ENCODE data around the gene MFAP3L.
A peak's percentile ranks its signal among the peaks of the same experiment; 100 is the strongest.

MFAP3L gene

GRCh38 chr4:170025523-170026252, 507 bp downstream of the MFAP3L start:
- Histone ChIP-seq H3K27me3 (ENCODE audit: insufficient read depth, low read length) (no peaks in the 10 kb centered on the region), H3K36me3 (ENCODE audit: insufficient read depth, low read length) (no peaks in the 10 kb centered on the region), H3K27ac (ENCODE audit: low read depth, low read length) (no peak overlapping the region), H2AFZ (ENCODE audit: low read length, unreplicated experiment) (peak overlapping the region; percentile 94), H3K79me2 (ENCODE audit: control insufficient read depth, insufficient read depth, low read length, unreplicated experiment) (no peaks in the 10 kb centered on the region), H3K4me1 (ENCODE audit: control insufficient read depth, insufficient read depth, low read length, unreplicated experiment) (no peaks in the 10 kb centered on the region), H3K4me3 (ENCODE audit: low read depth, low read length) (peak overlapping the region; percentile 96)

GRCh38 chr4:170022211-170022610, 4.0 kb downstream of the MFAP3L start:
- H3K27me3 ChIP-seq (ENCODE audit: insufficient read depth, low read length), result no peaks in the 10 kb centered on the region
- no peaks in the 10 kb centered on the region for H3K4me1 ChIP-seq (ENCODE audit: control insufficient read depth, insufficient read depth, low read length, unreplicated experiment)
- H3K36me3 ChIP-seq (ENCODE audit: insufficient read depth, low read length), result no peaks in the 10 kb centered on the region
- no peak overlapping the region for H3K4me3 ChIP-seq (ENCODE audit: low read depth, low read length)
- no peaks in the 10 kb centered on the region for H3K79me2 ChIP-seq (ENCODE audit: control insufficient read depth, insufficient read depth, low read length, unreplicated experiment)
- H3K27ac ChIP-seq (ENCODE audit: low read depth, low read length), result no peak overlapping the region
- no peak overlapping the region for H2AFZ ChIP-seq (ENCODE audit: low read length, unreplicated experiment)

GRCh38 chr4:170017252-170017651, 8.9 kb downstream of the MFAP3L start:
- H3K4me1 ChIP-seq (ENCODE audit: control insufficient read depth, insufficient read depth, low read length, unreplicated experiment), result no peaks in the 10 kb centered on the region
- no peak overlapping the region for H3K27ac ChIP-seq (ENCODE audit: low read depth, low read length)
- no peaks in the 10 kb centered on the region for H3K79me2 ChIP-seq (ENCODE audit: control insufficient read depth, insufficient read depth, low read length, unreplicated experiment)
- H3K36me3 ChIP-seq (ENCODE audit: insufficient read depth, low read length), result no peaks in the 10 kb centered on the region
- H3K27me3 ChIP-seq (ENCODE audit: insufficient read depth, low read length), result no peaks in the 10 kb centered on the region
- H2AFZ ChIP-seq (ENCODE audit: low read length, unreplicated experiment), result no peak overlapping the region
- H3K4me3 ChIP-seq (ENCODE audit: low read depth, low read length), result no peak overlapping the region

GRCh38 chr4:170015285-170015684, 10.9 kb downstream of the MFAP3L start:
- H3K27me3 ChIP-seq (ENCODE audit: insufficient read depth, low read length), result no peaks in the 10 kb centered on the region
- no peak overlapping the region for H3K27ac ChIP-seq (ENCODE audit: low read depth, low read length)
- H3K79me2 ChIP-seq (ENCODE audit: control insufficient read depth, insufficient read depth, low read length, unreplicated experiment), result no peaks in the 10 kb centered on the region
- H2AFZ ChIP-seq (ENCODE audit: low read length, unreplicated experiment), result no peak overlapping the region
- no peak overlapping the region for H3K4me3 ChIP-seq (ENCODE audit: low read depth, low read length)
- H3K4me1 ChIP-seq (ENCODE audit: control insufficient read depth, insufficient read depth, low read length, unreplicated experiment), result no peaks in the 10 kb centered on the region
- no peaks in the 10 kb centered on the region for H3K36me3 ChIP-seq (ENCODE audit: insufficient read depth, low read length)

GRCh38 chr4:170014359-170015011, 11.7 kb downstream of the MFAP3L start:
- Histone ChIP-seq H3K79me2 (ENCODE audit: control insufficient read depth, insufficient read depth, low read length, unreplicated experiment) (no peaks in the 10 kb centered on the region), H3K27ac (ENCODE audit: low read depth, low read length) (no peak overlapping the region), H3K36me3 (ENCODE audit: insufficient read depth, low read length) (no peaks in the 10 kb centered on the region), H3K4me3 (ENCODE audit: low read depth, low read length) (no peak overlapping the region), H2AFZ (ENCODE audit: low read length, unreplicated experiment) (no peak overlapping the region), H3K4me1 (ENCODE audit: control insufficient read depth, insufficient read depth, low read length, unreplicated experiment) (no peaks in the 10 kb centered on the region), H3K27me3 (ENCODE audit: insufficient read depth, low read length) (no peaks in the 10 kb centered on the region)

- Histone ChIP-seq H3K4me3 (ENCODE audit: low read depth, low read length) (no peak overlapping the region), H3K79me2 (ENCODE audit: control insufficient read depth, insufficient read depth, low read length, unreplicated experiment) (no peaks in the 10 kb centered on the region), H3K36me3 (ENCODE audit: insufficient read depth, low read length) (no peaks in the 10 kb centered on the region), H3K27me3 (ENCODE audit: insufficient read depth, low read length) (no peaks in the 10 kb centered on the region), H3K4me1 (ENCODE audit: control insufficient read depth, insufficient read depth, low read length, unreplicated experiment) (no peaks in the 10 kb centered on the region), H3K27ac (ENCODE audit: low read depth, low read length) (no peak overlapping the region), H2AFZ (ENCODE audit: low read length, unreplicated experiment) (no peak overlapping the region)
These were observed 13.6 kb downstream of the MFAP3L start for GRCh38 chr4:170012629-170012958.

- H2AFZ ChIP-seq (ENCODE audit: low read length, unreplicated experiment), result no peak overlapping the region
- no peak overlapping the region for H3K4me3 ChIP-seq (ENCODE audit: low read depth, low read length)
- H3K4me1 ChIP-seq (ENCODE audit: control insufficient read depth, insufficient read depth, low read length, unreplicated experiment), result no peaks in the 10 kb centered on the region
- no peaks in the 10 kb centered on the region for H3K36me3 ChIP-seq (ENCODE audit: insufficient read depth, low read length)
- H3K27me3 ChIP-seq (ENCODE audit: insufficient read depth, low read length), result no peaks in the 10 kb centered on the region
- no peak overlapping the region for H3K27ac ChIP-seq (ENCODE audit: low read depth, low read length)
- no peaks in the 10 kb centered on the region for H3K79me2 ChIP-seq (ENCODE audit: control insufficient read depth, insufficient read depth, low read length, unreplicated experiment)
These were observed 14.1 kb downstream of the MFAP3L start for GRCh38 chr4:170011921-170012628.

GRCh38 chr4:170009291-170009690, 16.9 kb downstream of the MFAP3L start:
- Histone ChIP-seq H3K27me3 (ENCODE audit: insufficient read depth, low read length) (no peaks in the 10 kb centered on the region), H3K36me3 (ENCODE audit: insufficient read depth, low read length) (no peaks in the 10 kb centered on the region), H3K4me3 (ENCODE audit: low read depth, low read length) (no peak overlapping the region), H3K27ac (ENCODE audit: low read depth, low read length) (no peak overlapping the region), H3K4me1 (ENCODE audit: control insufficient read depth, insufficient read depth, low read length, unreplicated experiment) (no peaks in the 10 kb centered on the region), H3K79me2 (ENCODE audit: control insufficient read depth, insufficient read depth, low read length, unreplicated experiment) (no peaks in the 10 kb centered on the region), H2AFZ (ENCODE audit: low read length, unreplicated experiment) (no peak overlapping the region)

GRCh38 chr4:170008801-170009200, 17.4 kb downstream of the MFAP3L start:
- Histone ChIP-seq H3K36me3 (ENCODE audit: insufficient read depth, low read length) (no peaks in the 10 kb centered on the region), H3K27me3 (ENCODE audit: insufficient read depth, low read length) (no peaks in the 10 kb centered on the region), H3K27ac (ENCODE audit: low read depth, low read length) (no peak overlapping the region), H3K4me1 (ENCODE audit: control insufficient read depth, insufficient read depth, low read length, unreplicated experiment) (no peaks in the 10 kb centered on the region), H3K4me3 (ENCODE audit: low read depth, low read length) (no peak overlapping the region), H3K79me2 (ENCODE audit: control insufficient read depth, insufficient read depth, low read length, unreplicated experiment) (no peaks in the 10 kb centered on the region), H2AFZ (ENCODE audit: low read length, unreplicated experiment) (no peak overlapping the region)

GRCh38 chr4:170008371-170008770, 17.8 kb downstream of the MFAP3L start:
- no peak overlapping the region for H3K4me3 ChIP-seq (ENCODE audit: low read depth, low read length)
- H3K27me3 ChIP-seq (ENCODE audit: insufficient read depth, low read length), result no peaks in the 10 kb centered on the region
- no peaks in the 10 kb centered on the region for H3K36me3 ChIP-seq (ENCODE audit: insufficient read depth, low read length)
- H3K4me1 ChIP-seq (ENCODE audit: control insufficient read depth, insufficient read depth, low read length, unreplicated experiment), result no peaks in the 10 kb centered on the region
- no peak overlapping the region for H3K27ac ChIP-seq (ENCODE audit: low read depth, low read length)
- no peaks in the 10 kb centered on the region for H3K79me2 ChIP-seq (ENCODE audit: control insufficient read depth, insufficient read depth, low read length, unreplicated experiment)
- no peak overlapping the region for H2AFZ ChIP-seq (ENCODE audit: low read length, unreplicated experiment)

- Histone ChIP-seq H3K4me3 (ENCODE audit: low read depth, low read length) (no peak overlapping the region), H3K27me3 (ENCODE audit: insufficient read depth, low read length) (no peaks in the 10 kb centered on the region), H2AFZ (ENCODE audit: low read length, unreplicated experiment) (no peak overlapping the region), H3K36me3 (ENCODE audit: insufficient read depth, low read length) (no peaks in the 10 kb centered on the region), H3K79me2 (ENCODE audit: control insufficient read depth, insufficient read depth, low read length, unreplicated experiment) (no peaks in the 10 kb centered on the region), H3K27ac (ENCODE audit: low read depth, low read length) (no peak overlapping the region), H3K4me1 (ENCODE audit: control insufficient read depth, insufficient read depth, low read length, unreplicated experiment) (no peaks in the 10 kb centered on the region)
These were observed 19.1 kb downstream of the MFAP3L start for GRCh38 chr4:170007113-170007512.
